Left hindlimb (tissue), 1 donor: ENCODE data around the gene ZNF319.
"Not testable (repeated sequence)": the region's sequence is repeated elsewhere in the genome, so short reads cannot be mapped to it uniquely, and the experiment has no call there.

Experiments used
- DNase-seq: peaks from one replicate; pipeline ENCODE4 v3.0.0-alpha.2; 2018

The ZNF319 gene

DNA sequence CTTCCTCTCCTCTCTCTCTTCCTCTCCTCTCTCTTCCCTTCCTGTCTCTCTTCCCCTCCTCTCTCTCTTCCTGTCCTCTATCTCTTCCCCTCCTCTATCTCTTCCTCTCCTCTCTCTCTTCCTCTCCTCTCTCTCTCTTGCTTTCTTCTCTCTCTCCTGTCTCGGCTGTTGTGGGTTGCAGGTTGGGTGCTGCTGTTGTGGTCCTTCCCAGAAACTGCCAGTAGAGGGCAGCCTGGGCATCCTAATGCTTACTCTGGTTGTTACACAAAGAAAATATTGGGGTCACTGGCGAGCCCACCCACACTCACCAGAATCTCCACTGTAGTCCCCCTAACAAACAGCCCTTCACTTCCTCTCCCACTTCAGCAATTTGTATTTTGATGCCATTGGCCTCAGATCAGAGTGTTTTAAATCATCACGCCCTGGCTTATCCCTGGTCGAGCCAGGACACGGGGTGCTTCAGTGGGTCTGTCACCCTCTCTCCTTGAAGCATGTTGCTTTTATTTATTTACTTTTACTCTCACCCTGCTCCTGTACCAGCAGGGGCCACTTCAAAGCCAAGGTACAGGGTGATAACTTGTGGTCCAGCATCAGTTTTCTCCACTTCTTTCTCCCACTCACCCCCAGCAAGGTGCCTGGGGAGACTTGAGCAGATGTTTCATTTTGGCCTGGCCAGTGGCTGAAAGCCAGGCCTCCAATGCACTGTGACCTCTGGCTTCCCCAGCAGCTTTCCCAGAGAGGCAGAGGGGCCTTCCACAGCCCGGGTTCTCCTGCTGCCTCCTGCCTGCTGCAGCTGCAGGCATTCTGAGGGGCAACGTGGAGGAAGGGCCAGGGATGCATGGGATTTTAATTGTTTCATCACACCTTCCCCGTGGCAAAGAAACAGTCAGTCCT, 20.4 kb upstream of the ZNF319 start:
- peak; percentile 57 for DNase-seq

DNA sequence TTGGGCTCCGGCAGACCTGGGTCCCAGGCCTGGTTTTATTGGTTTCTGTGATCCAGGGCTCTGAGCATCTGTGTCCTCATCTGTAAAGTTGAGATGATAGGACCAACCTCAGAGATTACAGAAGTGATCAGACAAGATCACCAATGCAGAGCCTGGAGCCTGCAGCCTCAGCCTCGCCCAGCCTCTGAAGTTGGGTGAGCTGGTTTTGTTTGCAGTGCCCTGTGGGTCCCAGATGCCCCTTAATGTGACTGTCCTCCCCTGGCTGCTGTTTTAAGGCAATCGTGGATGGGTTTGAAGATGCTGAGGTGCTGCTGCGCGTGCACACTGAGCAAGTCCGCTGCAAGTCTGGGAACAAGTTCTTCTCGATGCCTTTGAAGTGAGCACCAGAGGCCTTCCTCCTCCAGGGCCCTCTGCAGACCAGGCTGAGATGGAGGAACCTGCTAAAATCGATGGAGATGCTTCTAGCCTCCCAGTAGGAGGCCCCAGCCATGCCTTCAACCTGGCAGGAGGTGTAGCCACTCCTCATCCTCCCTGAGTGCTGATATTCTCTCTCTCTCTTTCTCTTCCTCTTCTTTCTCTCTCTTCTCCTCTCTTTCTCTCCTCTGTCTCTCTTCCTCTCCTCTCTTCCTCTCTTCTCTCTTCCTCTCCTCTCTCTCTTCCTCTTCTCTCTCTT, 19.5 kb upstream of the ZNF319 start:
- peak; percentile 17 for DNase-seq

DNA sequence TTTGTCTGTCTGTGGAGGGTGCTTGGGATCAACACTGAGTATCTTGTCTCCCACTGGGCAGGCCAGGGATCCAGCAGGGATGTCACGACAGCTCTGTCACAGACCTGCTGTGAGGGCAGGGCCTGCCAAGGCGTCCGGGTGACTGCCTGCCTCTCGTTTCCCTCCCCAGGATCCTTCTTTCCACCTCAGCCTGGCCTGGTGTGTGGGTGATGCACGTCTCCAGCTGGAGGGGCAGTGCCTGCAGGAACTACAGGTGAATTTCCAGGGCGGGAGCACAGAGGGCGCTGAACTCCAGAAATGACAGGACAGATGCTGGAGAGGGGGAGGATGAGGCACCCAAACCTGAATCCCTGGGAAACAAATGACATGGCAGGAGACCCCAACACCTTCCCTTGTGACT, 18.3 kb upstream of the ZNF319 start:
- peak; percentile 15 for DNase-seq

DNA sequence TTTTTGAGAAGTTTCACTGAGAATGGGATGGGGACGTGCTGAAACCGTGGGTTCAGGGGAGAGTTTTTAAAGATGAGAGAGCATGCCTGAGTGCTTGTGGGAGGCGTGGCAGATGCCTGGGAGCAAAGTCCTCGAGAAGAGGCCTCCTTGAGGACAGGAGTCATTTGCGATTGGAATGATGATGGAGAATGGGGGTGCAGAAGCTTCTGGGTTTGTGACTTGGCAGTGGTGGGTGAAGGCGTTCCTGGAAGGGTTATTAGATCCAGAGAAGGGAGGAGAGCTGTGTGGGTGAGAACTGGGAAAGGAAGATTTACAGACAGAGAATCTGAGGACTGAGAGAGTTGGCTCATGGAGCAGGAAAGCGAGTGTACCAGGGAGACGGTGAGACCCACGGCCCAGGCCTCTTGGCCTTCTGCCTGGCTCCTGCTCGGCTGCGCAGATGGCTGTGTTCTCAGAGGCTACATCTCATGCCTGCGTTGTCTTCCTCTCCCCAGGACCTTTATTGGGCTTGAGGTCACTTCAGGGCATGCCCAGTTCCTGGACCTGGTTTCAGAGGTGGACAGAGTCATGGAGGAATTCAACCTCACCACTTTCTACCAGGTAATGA, 16.5 kb upstream of the ZNF319 start:
- DNase-seq, result peak; percentile 30

DNA sequence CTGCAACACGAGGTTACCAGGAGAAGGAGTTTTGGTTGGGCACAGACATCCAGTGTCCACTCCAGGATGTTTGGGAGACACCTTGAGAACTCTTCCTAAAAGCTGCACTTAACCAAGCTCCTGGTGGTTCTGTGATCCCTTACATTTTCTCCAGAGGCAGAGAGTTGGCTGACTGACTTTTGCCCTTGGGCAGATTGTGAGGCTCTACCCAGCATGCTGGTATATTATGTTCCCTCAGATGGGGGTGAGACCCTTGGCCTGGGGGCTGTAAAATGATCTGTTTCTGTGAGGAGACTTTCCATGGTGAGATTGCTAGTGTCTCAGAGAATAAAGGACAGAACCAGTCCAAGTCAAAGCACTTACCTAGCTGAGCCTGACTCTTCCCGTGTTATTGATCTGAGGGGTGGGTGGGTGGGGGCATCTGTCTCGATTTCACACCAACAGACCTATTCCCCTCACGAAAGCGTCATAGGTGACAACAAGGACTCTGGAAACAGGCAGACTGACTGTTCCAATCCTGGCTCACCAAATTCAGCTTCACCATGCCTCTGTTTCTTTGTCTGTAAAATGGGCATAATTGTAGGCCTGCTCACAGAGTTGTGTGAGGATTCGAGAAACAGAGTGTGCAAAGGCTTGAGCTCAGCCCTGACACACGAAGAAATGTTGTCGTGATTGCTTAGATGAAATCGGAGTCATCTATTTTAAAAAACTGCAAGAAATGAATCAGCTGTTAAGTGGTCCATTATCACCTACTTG, 12.9 kb upstream of the ZNF319 start:
- DNase-seq, result peak; percentile 3

DNA sequence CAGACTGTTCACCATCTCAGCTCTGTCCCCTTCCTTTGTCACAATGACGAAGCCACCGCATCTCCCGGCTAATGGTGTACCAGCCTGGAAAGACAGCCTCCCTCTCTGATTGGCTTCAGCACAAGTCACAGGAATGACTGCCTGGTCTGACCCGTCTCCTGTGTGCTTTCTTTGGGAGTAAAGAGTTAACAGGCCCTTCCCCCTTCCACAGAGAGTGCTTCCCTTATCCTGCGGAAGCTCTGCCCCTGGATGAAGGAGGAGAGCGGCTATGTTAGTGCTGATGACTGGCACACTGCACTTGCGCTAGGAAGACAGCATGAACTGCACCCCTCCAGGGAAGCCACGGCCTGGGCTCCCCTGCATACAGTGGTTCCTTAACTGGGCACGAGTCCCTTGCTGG, 12.0 kb upstream of the ZNF319 start:
- peak; percentile 24 for DNase-seq

DNA sequence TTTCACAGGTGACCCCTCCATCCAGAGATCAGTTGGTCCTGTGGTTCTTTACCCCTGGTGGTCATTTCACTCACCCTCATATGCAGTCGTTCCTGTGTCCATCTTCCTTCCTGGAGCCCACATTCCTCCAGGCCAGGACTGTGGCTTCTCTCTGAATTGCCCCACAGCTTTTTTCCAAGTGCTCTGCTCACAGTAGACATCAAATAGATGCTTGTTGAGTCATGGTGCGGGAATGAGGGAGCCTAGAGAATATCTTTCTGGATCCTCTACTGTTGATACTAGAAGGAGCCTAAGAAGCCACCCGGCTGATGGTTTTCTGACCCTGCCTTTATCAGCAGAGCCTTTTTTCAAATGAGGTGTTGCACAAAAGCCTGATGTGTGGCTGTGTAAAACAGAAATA, 11.2 kb upstream of the ZNF319 start:
- DNase-seq, result no peak

DNA sequence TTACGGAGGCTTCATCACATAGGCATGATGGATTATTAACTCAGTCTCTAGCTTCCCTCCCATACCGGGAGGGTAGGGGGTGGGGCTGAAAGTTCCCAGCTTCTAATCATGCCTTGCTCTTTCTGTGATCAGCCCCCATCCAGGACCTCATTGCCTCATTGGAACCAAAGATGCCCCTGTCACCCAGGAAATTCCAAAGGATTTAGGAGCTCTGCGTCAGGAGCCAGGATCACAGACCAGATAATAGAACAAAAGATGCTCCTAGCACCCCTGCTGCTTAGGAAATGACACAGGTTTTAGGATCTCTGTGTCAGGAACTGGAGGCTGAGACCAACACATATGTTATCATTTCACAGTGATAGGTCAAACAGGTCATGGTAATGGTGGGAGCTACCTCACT, 10.4 kb upstream of the ZNF319 start:
- no peak for DNase-seq

DNA sequence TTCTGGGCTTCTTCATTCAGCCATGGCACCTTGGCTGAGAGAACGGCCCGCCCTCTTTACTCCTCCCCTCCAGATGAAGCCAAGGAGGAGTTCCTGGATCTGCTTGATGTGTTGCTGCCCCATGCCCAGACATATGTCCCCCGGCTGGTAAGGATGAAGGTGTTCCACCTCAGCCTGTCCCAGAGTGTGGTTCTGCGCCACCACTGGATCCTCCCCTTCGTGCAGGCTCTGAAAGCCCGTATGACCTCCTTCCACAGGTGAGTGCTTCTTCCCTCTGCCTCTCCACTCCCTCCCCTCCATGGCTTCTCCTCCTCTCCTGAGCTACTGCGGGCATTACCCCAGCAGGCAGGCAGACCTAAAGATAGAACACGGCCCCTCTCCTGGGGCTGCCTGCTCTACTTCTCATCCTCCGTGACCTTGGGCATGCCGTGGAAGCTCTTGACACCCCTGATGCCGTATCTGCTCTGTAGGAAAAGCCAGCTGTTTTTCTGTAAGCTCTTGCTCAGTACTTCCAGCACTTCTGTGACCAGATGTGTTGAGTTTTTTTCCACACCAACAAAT, 9.5 kb upstream of the ZNF319 start:
- no peak for DNase-seq

DNA sequence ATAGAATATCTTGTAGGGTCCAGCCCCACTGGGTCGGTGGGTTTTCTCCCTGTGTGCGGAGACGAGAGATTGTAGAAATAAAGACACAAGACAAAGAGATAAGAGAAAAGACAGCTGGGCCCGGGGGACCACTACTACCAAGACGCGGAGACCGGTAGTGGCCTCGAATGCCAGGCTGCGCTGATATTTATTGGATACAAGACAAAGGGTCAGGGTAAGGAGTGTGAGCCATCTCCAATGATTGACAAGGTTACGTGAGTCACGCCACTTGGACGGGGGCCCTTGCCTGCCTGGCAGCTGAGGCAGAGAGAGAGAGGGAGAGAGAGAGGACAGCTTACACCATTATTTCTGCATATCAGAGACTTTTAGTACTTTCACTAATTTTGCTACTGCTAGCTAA, 4.3 kb upstream of the ZNF319 start:
- DNase-seq, result not testable (repeated sequence)

DNA sequence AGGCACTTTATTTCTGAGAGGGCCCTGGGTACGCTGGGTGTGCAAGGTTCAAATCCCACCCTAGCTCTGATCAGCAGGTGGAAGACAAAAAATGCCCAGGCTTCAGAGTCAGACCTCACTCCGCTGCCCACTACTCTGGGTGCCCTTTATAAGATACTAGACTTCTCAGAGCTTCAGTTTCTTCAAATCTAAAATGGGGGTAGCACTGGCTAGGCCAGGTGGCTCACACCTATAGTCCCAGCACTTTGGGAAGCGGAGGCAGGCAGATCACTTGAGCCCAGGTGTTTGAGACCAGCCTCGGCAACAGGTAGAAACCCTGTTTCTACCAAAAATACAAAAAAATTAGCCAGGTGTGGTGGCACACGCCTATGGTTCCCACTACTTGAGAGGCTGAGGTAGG, 2.5 kb upstream of the ZNF319 start:
- DNase-seq, result no peak

DNA sequence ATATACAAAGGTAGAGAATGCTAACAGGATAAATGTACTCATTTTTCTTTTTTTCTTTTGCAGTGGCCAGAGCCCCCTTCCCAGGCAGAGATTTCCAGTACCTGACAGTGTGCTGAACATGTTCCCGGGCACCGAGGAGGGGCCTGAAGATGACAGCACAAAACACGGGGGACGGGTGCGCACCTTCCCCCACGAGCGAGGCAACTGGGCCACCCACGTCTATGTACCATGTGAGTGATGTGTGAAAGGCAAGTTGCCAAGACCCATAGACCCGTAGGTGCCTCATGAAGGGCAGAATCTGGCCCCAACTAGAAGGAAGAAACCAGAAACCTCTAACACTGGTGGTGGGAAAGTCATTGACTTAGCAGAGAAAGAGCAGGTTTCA, 1.9 kb upstream of the ZNF319 start:
- no peak for DNase-seq

DNA sequence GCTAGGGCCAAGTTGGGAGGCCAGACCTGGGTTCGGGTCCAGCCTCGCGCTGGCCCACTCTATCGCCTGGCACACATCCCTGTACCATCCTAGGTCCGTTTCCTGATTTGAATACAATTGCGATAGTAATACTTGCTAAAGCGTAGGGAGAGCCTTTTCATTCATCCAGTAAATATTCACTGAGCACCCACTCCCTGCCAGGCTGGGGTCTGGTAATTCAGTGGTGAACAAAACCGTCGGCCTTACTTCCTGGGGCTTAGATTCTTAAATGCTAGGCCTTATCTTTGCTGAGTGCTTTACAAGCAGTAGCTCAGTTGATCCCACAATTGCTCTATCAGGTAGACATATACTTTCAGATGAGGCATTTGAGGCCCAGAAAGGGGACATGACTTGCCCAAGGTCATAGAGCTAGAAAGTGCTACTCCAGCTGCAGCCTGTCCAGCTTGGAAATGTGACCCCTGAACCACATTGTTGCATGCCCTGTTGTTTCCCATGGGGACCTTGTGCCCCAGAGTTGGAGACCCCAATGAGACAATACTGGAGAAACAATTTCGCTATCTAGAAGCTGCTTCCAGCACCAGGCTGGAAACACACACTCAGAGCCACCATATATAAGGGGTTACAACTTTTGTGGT, 1.4 kb upstream of the ZNF319 start:
- no peak for DNase-seq

DNA sequence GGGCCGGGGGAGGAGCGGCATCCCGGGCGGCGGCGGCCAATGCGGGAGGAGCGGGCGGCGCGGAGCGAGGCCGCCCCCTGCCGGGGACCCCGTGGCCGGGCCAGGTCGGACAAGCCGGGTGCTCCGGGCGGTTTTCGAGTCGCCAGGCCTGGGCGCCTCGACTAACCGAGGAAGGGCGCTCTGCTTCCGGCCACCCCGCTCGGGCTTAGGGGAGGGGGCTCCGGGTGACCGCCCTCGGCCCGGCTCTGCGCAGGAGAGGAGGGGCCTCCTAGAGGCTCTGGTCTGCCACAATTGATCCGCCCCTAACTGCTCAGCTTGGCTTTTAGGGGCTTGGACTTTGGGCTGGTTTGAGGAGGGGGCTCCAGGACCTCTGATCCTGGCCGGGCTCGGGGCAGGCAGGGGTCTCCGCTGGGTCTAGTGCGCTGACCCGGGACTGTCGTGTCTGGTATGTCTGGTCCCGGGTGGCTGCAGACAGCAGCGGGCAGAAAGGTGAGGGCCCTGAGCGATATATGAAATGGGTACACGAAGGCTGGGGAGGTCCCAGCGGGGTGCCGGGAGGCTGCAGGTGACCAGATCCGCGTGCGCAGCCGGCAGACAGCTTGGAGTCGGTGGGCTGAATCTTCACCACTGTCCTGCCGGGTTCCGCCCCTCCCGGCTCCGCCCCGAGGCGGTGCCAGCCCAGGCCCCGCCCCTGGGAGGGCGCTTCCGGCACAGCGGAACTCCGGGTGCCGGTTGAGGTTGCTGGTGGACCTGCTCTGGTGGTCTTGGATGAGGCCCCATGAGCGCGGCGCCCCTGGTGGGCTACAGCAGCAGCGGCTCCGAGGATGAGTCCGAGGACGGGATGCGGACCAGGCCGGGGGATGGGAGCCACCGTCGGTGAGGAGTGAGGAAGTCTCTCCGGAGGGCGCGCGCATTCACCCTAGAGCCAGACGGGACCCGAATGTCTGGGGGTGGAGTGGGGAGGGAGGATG, 519 bp upstream of the ZNF319 start, which contains the start of gene USB1:
Gene USB1, plus strand, starts transcription at position 702 of the 971 bp plus-strand sequence. Its CDS starts 77 bp downstream, at position 779.
- peak; percentile 91 for DNase-seq

DNA sequence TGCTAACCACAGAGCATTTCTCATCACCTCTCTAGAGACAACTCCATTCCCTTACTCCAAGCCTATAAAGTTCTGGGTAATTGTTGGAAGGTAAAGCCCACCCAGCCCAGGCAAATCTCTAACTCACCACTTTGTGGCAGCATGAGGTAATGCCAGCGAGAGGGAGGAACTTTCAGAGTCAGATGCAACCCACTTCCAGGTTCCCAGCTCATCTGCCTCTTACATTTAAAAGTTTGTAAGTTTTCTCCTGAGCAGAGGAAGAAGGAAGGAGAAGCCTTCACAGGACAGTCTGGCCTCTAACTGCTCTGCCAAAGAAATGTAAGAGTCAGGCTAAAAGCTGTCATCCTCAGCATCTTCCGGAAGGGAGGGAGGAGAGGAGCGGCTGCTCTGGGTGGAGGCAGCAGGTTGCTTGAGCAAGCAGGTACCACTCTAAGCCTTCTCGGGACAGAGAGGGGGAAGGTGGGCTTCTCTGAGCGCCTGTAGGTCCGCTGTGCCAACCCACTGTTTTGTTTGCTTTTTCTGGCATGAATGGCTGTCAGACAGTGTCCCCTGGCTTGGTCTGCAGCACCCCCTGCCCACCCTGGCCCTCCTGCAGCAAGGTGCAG, 1.0 kb downstream of the ZNF319 start:
- DNase-seq, result no peak

DNA sequence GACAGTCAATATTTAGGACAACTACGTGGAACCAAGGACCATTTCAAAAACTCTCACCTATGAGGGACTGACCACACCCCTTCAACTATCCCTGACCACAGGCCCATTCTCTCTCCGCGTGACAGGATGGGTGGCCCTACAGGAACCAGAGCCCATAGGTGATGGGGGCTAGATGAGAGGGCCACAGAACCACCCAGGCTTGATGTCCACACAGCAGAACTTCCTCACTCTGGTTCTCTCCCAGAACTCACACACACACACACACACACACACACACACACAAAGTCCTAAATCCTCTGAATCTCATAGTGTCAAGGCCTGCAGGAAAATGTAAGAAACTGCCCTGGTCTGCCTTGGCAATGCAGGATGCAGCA, 1.5 kb downstream of the ZNF319 start:
- no peak for DNase-seq

DNA sequence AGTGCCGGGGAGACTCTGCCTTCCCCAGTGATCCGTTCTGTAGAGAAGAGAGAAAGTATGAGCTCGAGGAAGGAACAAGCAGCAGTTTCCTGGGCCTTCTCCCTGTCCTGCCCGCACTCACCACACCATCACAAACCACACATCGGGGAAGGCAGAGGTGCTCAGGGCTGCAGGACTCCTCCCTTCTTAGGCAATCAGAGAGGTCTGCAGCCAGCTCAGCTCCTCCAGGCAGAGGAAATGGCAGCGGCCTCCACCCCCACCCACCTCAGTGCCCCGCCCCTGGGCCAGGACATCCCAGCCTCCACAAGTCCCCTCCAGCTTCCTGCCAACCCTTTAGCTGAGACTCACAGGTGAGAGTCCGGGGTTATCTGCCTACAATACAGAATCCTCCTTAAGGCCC, 2.0 kb downstream of the ZNF319 start:
- no peak for DNase-seq

DNA sequence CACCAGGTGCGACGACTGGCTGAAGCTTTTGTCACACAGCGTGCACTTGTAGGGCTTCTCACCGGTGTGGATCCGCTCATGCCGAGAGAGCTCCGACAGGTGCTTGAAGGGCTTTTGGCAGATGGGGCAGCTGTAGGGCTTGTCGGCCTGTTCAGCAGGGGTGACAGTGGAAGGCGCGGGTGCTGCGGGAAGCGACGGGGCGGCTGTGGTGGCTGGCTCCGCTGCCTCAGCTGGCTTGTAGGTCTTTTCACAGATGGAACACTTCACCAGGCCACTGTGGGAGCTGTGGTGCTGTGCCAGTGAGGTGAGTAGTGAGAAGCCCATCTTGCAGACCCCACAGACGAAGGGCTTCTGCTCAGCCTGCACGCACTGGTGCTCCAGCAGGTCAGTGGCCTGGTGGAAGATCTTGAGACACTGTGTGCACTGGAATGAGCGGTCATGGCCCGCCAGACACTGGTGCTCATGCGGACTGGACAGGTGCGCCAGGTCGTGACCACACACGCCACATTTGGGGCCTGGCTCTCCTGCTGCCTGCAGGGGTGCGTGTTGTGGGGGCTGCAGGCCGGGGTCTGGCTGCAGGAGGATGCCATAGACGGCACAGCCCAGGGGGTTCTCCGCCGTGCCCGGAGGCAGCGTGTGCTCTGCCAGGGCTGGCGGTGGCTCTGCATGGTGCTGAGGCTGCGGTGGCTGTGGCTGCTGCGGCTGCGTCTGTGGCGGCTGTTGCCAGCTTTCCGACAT, 2.8 kb downstream of the ZNF319 start:
- no peak for DNase-seq

DNA sequence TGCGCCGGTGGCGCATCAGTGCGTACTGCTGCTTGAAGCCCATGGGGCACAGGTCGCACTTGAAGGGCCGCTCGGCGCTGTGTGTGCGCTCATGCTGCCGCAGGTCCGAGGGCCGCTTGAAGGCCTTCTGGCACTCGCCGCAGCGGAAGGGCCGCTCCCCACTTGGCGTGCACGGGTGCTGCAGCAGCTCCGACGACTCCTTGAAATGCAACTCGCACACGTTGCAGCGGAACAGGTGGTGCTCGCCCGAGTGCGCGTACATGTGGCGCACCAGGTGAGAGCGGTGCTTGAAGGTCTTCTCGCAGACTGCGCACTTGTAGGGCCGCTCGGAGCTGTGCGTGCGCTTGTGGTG, 3.3 kb downstream of the ZNF319 start:
- DNase-seq, result no peak
